HG03558 (cell line): ENCODE measurements around the gene COL11A2.
"Not testable (repeated sequence)": the region's sequence is repeated elsewhere in the genome, so short reads cannot be mapped to it uniquely, and the experiment has no call there.

Experiments used
- ATAC-seq: cut with Tn5 transposase; IDR thresholded peaks from one replicate; pipeline ENCODE4 v1.9.1; 2021; ENCODE audit warnings: moderate number of reproducible peaks; ENCODE audit not compliant: unreplicated experiment; ENCODE audit errors: extremely low read depth

Gene COL11A2

DNA sequence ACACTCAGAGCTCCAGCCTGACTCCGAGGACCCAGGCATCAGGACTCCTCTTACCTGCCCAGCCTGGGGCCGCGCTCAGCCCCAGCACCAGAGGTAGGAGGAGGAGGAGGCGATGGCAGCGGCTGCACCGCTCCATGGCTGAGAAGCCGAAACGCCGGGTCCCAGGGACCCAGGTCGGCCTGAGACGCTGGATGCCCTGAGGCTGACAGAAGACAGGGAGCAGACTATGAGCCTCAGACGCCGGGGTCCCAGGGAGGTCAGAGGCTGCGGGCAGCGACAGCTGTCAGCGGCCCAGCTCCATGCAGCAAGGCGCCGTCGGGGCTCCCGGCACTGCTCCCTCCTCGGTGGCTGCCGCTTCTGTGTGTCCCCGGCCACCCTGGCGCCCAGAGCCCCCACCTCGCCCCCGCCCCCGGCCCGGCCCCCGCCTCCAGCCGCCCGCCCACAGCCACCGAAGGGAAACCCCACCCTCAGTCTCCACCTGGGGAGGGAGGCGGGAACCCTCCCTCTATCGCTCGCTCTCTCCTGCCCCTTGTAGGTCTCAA lies at the start of gene COL11A2:
Gene COL11A2 (minus strand): TSS at position 363 of the 542 bp plus-strand sequence. CDS start 227 bp downstream, at position 136.
- ATAC-seq: no peak

GRCh38 chr6:33241968-33242367 lies 49.7 kb upstream of the COL11A2 start:
- ATAC-seq: no peak

DNA sequence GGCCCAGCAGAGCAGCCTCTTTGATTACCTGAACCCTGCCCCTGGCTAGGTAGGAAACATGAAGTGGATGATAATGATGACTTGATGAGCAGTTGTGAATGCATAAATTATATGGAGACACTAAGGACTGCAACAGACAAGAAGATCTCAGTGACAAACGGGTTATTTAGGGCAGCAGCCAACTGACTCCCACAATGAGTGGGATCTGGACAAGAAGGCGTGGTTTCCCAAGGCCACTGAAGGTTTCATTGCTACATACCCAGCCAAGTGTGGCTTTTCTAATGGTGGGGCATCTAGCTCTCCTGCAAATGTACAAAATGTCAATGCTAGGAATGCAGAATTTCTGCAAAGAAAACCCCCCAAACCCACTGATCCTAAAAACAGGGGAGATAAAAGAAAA lies 45.5 kb upstream of the COL11A2 start:
- no peak for ATAC-seq

- ATAC-seq: no peak
These were observed 44.6 kb upstream of the COL11A2 start for GRCh38 chr6:33236852-33237251.

- ATAC-seq: no peak
These were observed 44.1 kb upstream of the COL11A2 start for GRCh38 chr6:33236328-33236727.

DNA sequence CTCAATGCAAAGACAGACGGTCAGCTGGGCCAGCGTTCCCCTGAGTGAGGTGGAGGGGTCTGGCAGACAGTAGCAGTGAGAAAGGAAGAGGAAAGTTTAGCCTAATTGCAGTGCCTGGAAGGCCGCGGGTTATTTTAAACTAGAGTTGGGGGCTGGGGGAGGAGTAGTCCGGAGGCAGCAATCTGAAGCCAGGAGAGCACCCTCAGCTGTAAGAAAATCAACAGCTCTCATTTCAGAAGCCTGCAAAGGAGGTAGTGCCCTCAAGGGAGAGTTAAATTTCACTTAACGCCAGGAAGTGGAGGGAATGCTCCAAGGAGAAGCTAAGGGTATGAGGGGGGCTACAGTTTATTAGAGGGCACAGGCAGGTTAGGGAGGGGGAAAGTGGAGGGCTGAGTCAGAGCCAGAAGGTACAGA lies 43.0 kb upstream of the COL11A2 start:
- no peak for ATAC-seq

- ATAC-seq: not testable (repeated sequence)
These were observed 34.3 kb upstream of the COL11A2 start for GRCh38 chr6:33226503-33227120.

GRCh38 chr6:33217681-33218080 lies 25.4 kb upstream of the COL11A2 start:
- no peak for ATAC-seq

DNA sequence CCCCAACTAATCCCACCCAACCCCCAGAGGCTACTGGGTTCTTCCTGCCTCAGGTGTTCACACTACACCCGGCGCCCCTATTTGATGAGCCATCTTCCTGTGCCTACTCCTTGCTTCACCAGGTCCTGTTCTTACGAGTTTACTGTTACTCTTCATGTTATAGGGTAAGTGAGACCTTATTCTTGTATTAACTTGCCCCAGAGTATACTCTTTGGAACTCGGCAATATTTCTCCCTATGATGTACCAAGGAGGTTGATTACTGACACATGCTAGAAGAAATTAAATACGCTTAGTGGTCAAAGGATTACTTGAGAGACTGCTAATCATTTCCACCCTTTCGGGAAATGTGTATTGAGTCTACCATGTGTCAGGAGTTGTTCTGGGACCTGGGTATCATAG lies 25.0 kb upstream of the COL11A2 start:
- ATAC-seq: no peak

GRCh38 chr6:33216117-33216649 lies 23.9 kb upstream of the COL11A2 start:
- no peak for ATAC-seq

- ATAC-seq: no peak
These were observed 23.2 kb upstream of the COL11A2 start for GRCh38 chr6:33215271-33216116.

DNA sequence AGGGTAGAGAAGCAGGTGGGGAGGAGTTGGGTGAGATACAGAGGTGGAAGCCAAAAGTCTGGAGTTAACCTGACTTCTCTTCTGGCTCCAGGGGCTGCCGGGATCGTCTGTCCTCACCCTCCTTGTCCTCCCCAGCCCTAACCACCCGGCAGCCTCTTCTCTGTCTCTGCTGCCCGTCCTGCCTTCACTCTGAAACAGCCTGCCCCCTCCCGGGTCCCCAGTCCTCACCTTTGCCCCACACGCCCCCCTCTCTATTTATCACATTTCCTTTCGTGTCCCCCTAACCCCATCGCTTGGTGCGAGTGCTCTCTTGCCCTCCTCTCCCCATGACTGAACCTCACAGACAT lies 21.7 kb upstream of the COL11A2 start:
- no peak for ATAC-seq

- ATAC-seq: no peak
These were observed 21.1 kb upstream of the COL11A2 start for GRCh38 chr6:33213166-33213988.

GRCh38 chr6:33212857-33213165 lies 20.5 kb upstream of the COL11A2 start:
- ATAC-seq: no peak

DNA sequence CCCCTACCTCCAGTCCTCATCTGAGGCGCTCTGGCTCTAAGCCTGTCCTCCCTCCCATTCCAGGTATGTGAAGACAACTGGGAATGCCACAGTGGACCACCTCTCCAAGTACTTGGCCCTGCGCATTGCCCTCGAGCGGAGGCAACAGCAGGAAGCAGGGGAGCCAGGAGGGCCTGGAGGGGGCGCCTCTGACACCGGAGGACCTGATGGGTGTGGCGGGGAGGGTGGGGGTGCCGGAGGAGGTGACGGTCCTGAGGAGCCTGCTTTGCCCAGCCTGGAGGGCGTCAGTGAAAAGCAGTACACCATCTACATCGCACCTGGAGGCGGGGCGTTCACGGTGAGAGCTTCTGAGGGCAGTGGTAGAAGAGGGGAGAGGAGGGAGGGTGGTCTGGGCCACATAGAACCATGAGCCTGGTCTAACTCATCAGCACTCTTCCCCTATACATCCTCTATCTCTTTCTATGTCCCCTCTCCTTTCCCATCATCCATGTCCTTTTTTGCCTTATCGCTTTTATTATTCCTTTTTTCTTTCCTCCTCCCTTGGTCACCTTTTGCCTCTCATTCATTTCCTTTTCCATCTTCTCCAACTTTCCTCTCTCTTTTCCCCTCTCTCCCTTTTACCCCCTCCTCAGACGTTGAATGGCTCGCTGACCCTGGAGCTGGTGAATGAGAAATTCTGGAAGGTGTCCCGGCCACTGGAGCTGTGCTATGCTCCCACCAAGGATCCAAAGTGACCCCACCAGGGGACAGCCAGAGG lies 19.6 kb upstream of the COL11A2 start:
- ATAC-seq: no peak

- ATAC-seq: no peak
These were observed 18.9 kb upstream of the COL11A2 start for GRCh38 chr6:33211136-33211535.

GRCh38 chr6:33209856-33210255 lies 17.6 kb upstream of the COL11A2 start:
- ATAC-seq: no peak

DNA sequence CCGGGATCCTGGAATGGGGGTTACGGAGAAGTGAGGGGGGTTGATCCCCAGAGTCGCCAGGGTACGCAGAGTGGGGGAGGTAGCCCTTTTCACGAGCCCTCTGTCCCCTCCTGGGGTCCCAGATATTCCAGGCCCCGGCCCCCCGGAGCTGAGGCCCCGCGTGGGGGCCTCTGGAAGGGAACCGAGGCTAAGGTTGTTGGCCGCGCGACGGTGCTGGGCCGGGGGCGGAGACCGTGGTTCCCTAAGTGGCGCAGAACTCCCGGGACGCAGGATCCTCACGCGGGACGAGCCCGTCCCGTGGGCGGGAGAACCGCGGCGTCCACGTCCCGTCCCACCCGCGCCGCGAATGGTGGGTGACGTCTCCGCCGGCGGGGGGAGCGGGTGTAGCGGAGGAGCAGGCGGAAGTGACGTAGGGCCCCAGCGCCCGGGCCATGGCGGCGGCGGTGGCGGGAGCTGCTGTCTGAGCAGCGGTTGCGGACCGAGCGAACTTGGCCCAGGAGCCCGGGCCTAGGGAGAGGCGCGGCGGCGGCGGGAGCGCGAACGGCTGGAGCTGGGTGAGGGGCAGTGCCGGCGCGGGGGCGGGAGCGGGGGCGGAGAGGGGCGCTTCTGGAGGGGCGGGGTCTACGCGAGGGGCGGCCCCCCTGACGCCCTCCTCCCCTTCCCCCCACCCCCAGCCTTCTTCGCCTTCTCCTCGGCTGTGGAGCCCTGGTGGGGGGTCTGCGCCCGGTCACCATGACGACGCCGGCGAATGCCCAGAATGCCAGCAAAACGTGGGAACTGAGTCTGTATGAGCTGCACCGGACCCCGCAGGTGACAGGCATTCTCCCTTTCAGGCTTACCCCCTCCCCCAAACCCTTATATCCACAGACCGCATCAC lies 16.1 kb upstream of the COL11A2 start, which contains the start of gene RING1:
Gene RING1 (plus strand): TSS at position 410 of the 877 bp plus-strand sequence. CDS start 323 bp downstream, at position 733.
- no peak for ATAC-seq

DNA sequence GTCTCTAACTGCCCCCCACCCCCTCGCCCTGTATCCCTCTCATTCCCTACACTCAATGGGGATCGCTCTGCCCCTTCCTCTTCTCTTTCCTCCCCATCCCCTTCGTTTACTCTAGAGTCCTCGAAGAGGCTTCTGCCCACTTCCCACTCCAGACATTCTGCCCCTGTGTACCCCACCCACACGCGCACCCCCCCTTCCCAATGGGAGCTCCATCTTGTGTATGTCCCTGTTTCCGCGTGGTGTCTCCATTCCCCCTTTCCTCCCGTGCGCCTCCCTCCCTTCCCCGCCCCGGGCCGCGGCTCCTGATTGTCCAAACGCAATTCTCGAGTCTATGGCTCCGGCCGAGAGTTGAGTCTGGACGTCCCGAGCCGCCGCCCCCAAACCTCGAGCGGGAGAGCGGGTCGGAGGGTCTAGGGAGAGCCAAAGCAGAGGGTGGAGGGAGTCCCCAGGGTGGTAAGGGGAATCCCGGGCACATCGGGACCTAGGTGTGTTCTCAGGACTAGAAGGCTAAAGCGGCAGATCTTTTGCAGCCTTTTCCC lies 15.4 kb upstream of the COL11A2 start:
- no peak for ATAC-seq
